GM21737 (cell line): ENCODE results near the gene ARHGEF1.
"Not testable (repeated sequence)": the region's sequence is repeated elsewhere in the genome, so short reads cannot be mapped to it uniquely, and the experiment has no call there.

Source experiments
- ATAC-seq: cut with Tn5 transposase; IDR thresholded peaks from one replicate; pipeline ENCODE4 v1.9.1; 2021; ENCODE audit warnings: mild to moderate bottlenecking, moderate library complexity; ENCODE audit not compliant: unreplicated experiment

ARHGEF1 gene

GRCh38 chr19:41928754-41929535, 46.0 kb downstream of the ARHGEF1 start:
- ATAC-seq, result no peak

GRCh38 chr19:41929536-41930071, 46.6 kb downstream of the ARHGEF1 start:
- ATAC-seq, result no peak

GRCh38 chr19:41930322-41930722, 47.3 kb downstream of the ARHGEF1 start:
- no peak for ATAC-seq

- ATAC-seq, result no peak
Measured at GRCh38 chr19:41930926-41931592, 48.1 kb downstream of the ARHGEF1 start.

GRCh38 chr19:41932259-41932719, 49.3 kb downstream of the ARHGEF1 start:
- no peak for ATAC-seq

- ATAC-seq, result no peak
Measured at GRCh38 chr19:41932720-41933332, 49.8 kb downstream of the ARHGEF1 start.

GRCh38 chr19:41933693-41934426, 50.9 kb downstream of the ARHGEF1 start:
- no peak for ATAC-seq

- ATAC-seq, result no peak
Measured at GRCh38 chr19:41934849-41935374, 51.9 kb downstream of the ARHGEF1 start.

- ATAC-seq, result no peak
Measured at GRCh38 chr19:41935760-41936415, 52.9 kb downstream of the ARHGEF1 start.

- no peak for ATAC-seq
Measured at GRCh38 chr19:41936416-41936850, 53.4 kb downstream of the ARHGEF1 start.

- no peak for ATAC-seq
Measured at GRCh38 chr19:41936961-41937360, 54.0 kb downstream of the ARHGEF1 start.

- no peak for ATAC-seq
Measured at GRCh38 chr19:41937525-41938468, 54.8 kb downstream of the ARHGEF1 start.

GRCh38 chr19:41939209-41939608, 56.2 kb downstream of the ARHGEF1 start:
- not testable (repeated sequence) for ATAC-seq

GRCh38 chr19:41939861-41940730, 57.1 kb downstream of the ARHGEF1 start:
- ATAC-seq, result no peak

GRCh38 chr19:41940731-41941409, 57.9 kb downstream of the ARHGEF1 start:
- ATAC-seq, result no peak

GRCh38 chr19:41941410-41942202, 58.6 kb downstream of the ARHGEF1 start:
- ATAC-seq, result no peak

GRCh38 chr19:41944336-41944735, 61.4 kb downstream of the ARHGEF1 start:
- ATAC-seq, result no peak
